ENCODE results near the gene PANX2. TPM values are rescaled to one million over a fixed set of nuclear protein-coding genes. Genes with fewer than 3 reads are reported as not detected.

PANX2 gene
- total and polyA plus RNA-seq, 2 of the 4 experiments (the other 2 are of a cell fraction): 0.18 to 1.7 TPM

DNA sequence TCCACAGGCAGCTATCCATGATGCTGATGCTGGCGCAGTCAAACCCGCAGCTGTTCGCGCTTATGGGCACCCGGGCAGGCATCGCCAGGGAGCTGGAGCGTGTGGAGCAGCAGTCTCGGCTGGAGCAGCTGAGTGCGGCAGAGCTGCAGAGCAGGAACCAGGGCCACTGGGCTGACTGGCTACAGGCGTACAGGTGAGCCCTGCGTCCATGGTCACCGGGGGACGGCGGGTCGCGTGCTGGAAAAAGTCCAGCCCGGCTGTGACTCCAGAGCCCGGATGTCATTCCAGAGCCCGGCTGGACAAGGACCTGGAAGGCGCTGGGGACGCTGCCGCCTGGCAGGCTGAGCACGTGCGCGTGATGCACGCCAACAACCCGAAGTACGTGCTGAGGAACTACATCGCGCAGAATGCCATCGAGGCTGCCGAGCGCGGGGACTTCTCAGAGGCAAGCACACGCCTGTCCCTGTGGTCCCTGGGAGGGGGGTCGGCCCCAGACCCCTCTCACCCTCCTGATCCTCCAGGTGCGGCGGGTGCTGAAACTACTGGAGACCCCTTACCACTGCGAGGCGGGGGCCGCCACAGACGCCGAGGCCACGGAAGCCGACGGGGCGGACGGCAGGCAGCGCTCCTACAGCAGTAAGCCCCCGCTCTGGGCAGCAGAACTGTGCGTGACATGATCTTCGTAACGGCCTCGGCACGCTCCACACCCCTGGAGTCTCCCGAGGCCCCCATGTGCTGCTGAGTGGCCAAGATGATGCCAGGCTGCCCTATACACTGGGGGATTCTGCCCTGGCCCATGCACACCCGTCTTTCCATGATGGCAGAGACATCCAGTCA, 46.4 kb downstream of the PANX2 start (continued):
- no peak for TF ChIP-seq NFE2L2 (IDR thresholded peaks at IDR 0.05; ENCODE audit: low read depth, low read length)

DNA sequence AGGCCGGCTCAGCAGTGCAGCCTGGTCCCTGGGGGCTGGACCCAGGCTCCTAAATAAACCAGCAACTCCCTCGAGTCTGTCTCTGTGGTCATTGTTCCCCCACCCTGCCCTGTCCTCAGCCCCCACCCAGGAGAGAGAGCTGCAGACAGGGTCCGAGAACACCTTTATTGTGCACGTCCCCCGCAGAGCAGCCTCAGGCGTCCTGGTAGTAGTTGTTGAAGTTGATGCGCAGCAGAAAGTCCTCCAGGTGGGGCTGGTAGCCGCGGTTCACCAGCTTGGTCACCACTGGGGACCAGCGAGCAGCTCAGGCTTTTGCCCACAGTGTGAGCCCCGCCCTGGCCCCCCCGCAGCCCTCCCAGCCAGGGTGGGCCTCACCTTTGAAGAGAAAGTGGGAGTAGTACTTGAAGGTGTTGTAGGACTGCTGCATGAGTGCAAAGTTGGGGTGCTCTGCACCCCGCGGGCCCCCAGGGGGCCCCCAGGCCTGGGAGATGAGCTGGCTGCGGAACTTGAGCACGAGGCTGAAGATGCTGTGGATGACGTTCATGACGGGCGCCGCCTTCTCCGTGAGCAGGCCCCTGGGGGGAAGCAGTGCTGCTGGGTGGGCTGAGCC, 47.1 kb downstream of the PANX2 start:
- Histone ChIP-seq H4K20me1 (ENCODE audit: insufficient read depth, low read length) (peaks cover 53% of the 10 kb centered on the region), H3K4me2 (ENCODE audit: low read depth, low read length) (no peak overlapping the region), H3K9me1 (ENCODE audit: insufficient read depth, low read length) (peaks cover 3% of the 10 kb centered on the region; the same call in 1 of the 2 replicates), H3K4me3 (ENCODE audit: insufficient read depth, low read depth, low read length) (no peak overlapping the region), H3K56ac (ENCODE audit: extremely low read depth, insufficient read depth, low read length) (no peak overlapping the region), H4K8ac (ENCODE audit: low read depth in 2 of 2, low read length in 2 of 2) (no peak overlapping the region), H2AK5ac (ENCODE audit: low read depth, low read length) (no peak overlapping the region), H3K14ac (replicated peaks; ENCODE audit: low read depth, low read length) (no peak overlapping the region), H3K36me3 (ENCODE audit: control insufficient read depth, insufficient read depth, low read length) (peaks cover 77% of the 10 kb centered on the region), H2AK9ac (replicated peaks; ENCODE audit: low read depth, low read length, poor library complexity) (no peak overlapping the region), H3K27me3 (ENCODE audit: control insufficient read depth, insufficient read depth, low read length) (no peaks in the 10 kb centered on the region), H3K27ac (ENCODE audit: insufficient read depth, low read length) (no peak overlapping the region), H2BK15ac (ENCODE audit: low read depth, low read length) (no peak overlapping the region), H4K91ac (ENCODE audit: insufficient read depth, low read depth, low read length) (no peak overlapping the region), H3K9ac (ENCODE audit: low read depth, low read length) (no peak overlapping the region), H3K23ac (ENCODE audit: low read depth, low read length) (no peak overlapping the region), H2AFZ (replicated peaks; ENCODE audit: low read length, poor library complexity) (no peak overlapping the region), H4K5ac (ENCODE audit: low read depth, low read length) (no peak overlapping the region), H3K18ac (ENCODE audit: low read depth, low read length) (no peak overlapping the region), H3K4me1 (ENCODE audit: control insufficient read depth, insufficient read depth, low read length) (no peaks in the 10 kb centered on the region), H3K79me1 (ENCODE audit: low read depth in 1 of 2, low read length in 2 of 2) (peaks cover 18 to 35% of the 10 kb centered on the region in 2 experiments), H2BK5ac (ENCODE audit: low read depth, low read length, poor library complexity, severe bottlenecking) (no peak overlapping the region), H3K4ac (ENCODE audit: low read depth, low read length) (no peak overlapping the region), H3K9me3 (ENCODE audit: control insufficient read depth, insufficient read depth, low read length) (no peaks in the 10 kb centered on the region), H2BK120ac (ENCODE audit: low read depth, low read length) (no peak overlapping the region), H2BK20ac (ENCODE audit: low read depth, low read length) (no peak overlapping the region)
- ChIA-PET POLR2A (ENCODE audit: unreplicated experiment) (no interaction called here), CTCF (no interaction called here)
- DNase-seq (no peak), ATAC-seq (ENCODE audit: low read depth) (no peak)
- intact Hi-C loops (cut with micrococcal nuclease): no loop called here
- BruUV-seq (replicated peaks): no TSS peak
- in situ Hi-C loops (cut with MboI; ENCODE audit: low sequenced_read_pairs): loop anchor here (25.0 kb wide), 1 partner anchor 405 kb away; no protein-coding TSS in a partner anchor
- dilution Hi-C loops (cut with HindIII; ENCODE audit: low sequenced_read_pairs, unreplicated experiment): no loop called here
- WGBS, 2 experiments (ENCODE audit: extremely low coverage in 2 of 2, insufficient read length in 1 of 2): 92% methylated on average over 17 of the region's 21 CpGs; no CpG with 5 or more reads in 1 of the 2 experiments
- TF ChIP-seq NFE2L2 (IDR thresholded peaks at IDR 0.05; ENCODE audit: low read depth, low read length) (no peak), RFX5 (IDR thresholded peaks at IDR 0.05; ENCODE audit: low read depth, low read length) (no peak), ELK1 (IDR thresholded peaks at IDR 0.05; ENCODE audit: borderline replicate concordance, low read depth, low read length) (no peak), CHD1 (IDR thresholded peaks at IDR 0.05; ENCODE audit: low read depth, low read length) (no peak), SMC3 (IDR thresholded peaks at IDR 0.05; ENCODE audit: low read depth, low read length) (no peak), MXI1 (IDR thresholded peaks at IDR 0.05; ENCODE audit: borderline replicate concordance, low read depth, low read length) (no peak), RCOR1 (IDR thresholded peaks at IDR 0.05; ENCODE audit: insufficient replicate concordance, low read length) (no peak), MAFK (IDR thresholded peaks at IDR 0.05; ENCODE audit: low read depth, low read length) (no peak), POLR2A (IDR thresholded peaks at IDR 0.05; ENCODE audit: low read depth, low read length) (no peak), BHLHE40 (IDR thresholded peaks at IDR 0.05; ENCODE audit: low read depth, low read length) (no peak), CEBPB (IDR thresholded peaks at IDR 0.05; ENCODE audit: low read depth, low read length) (no peak), MAZ (IDR thresholded peaks at IDR 0.05; ENCODE audit: borderline replicate concordance, low read depth, low read length) (no peak)
- TF ChIP-seq, protein P1, sequence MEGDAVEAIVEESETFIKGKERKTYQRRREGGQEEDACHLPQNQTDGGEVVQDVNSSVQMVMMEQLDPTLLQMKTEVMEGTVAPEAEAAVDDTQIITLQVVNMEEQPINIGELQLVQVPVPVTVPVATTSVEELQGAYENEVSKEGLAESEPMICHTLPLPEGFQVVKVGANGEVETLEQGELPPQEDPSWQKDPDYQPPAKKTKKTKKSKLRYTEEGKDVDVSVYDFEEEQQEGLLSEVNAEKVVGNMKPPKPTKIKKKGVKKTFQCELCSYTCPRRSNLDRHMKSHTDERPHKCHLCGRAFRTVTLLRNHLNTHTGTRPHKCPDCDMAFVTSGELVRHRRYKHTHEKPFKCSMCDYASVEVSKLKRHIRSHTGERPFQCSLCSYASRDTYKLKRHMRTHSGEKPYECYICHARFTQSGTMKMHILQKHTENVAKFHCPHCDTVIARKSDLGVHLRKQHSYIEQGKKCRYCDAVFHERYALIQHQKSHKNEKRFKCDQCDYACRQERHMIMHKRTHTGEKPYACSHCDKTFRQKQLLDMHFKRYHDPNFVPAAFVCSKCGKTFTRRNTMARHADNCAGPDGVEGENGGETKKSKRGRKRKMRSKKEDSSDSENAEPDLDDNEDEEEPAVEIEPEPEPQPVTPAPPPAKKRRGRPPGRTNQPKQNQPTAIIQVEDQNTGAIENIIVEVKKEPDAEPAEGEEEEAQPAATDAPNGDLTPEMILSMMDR (conservative IDR thresholded peaks at IDR 0.05; ENCODE audit: low read depth, low read length): no peak

Measured in IMR-90 (cell line).